OCI-M1 (cell line): ENCODE results near the gene ADNP2.
A peak's percentile ranks its signal among the peaks of the same experiment; 100 is the strongest.

Experiments
- DNase-seq: peaks from one replicate; lab custom pipeline; 2025; lab: John Stamatoyannopoulos, UW

The ADNP2 gene, protein sequence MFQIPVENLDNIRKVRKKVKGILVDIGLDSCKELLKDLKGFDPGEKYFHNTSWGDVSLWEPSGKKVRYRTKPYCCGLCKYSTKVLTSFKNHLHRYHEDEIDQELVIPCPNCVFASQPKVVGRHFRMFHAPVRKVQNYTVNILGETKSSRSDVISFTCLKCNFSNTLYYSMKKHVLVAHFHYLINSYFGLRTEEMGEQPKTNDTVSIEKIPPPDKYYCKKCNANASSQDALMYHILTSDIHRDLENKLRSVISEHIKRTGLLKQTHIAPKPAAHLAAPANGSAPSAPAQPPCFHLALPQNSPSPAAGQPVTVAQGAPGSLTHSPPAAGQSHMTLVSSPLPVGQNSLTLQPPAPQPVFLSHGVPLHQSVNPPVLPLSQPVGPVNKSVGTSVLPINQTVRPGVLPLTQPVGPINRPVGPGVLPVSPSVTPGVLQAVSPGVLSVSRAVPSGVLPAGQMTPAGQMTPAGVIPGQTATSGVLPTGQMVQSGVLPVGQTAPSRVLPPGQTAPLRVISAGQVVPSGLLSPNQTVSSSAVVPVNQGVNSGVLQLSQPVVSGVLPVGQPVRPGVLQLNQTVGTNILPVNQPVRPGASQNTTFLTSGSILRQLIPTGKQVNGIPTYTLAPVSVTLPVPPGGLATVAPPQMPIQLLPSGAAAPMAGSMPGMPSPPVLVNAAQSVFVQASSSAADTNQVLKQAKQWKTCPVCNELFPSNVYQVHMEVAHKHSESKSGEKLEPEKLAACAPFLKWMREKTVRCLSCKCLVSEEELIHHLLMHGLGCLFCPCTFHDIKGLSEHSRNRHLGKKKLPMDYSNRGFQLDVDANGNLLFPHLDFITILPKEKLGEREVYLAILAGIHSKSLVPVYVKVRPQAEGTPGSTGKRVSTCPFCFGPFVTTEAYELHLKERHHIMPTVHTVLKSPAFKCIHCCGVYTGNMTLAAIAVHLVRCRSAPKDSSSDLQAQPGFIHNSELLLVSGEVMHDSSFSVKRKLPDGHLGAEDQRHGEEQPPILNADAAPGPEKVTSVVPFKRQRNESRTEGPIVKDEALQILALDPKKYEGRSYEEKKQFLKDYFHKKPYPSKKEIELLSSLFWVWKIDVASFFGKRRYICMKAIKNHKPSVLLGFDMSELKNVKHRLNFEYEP

GRCh38 chr18:80108739-80109675 lies at the start of gene ADNP2:
Gene ADNP2, plus strand, starts transcription at chr18:80109262. Its CDS starts 8,281 bp downstream, at chr18:80117543.
- DNase-seq: peak; percentile 98

DNA sequence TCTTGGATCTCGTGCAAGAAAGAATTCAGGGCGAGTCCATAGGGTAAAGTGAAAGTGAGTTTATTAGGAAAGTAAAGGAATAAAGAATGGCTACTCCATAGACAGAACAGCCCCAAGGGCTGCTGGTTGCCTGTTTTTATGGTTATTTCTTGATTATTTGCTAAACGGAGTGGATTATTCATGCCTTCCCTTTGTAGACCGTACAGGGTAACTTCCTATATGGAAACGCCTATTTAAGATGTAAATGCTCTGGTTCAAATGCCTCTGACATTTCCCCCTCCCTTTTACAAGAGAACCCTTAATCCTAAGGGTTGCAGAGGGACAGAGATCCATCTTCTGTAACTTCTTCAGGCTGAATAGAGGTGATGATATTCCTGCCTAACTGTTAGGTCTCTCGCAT lies 49.1 kb upstream of the ADNP2 start:
- DNase-seq: no peak

- no peak for DNase-seq
Measured at GRCh38 chr18:80065705-80066104, 43.4 kb upstream of the ADNP2 start.

DNA sequence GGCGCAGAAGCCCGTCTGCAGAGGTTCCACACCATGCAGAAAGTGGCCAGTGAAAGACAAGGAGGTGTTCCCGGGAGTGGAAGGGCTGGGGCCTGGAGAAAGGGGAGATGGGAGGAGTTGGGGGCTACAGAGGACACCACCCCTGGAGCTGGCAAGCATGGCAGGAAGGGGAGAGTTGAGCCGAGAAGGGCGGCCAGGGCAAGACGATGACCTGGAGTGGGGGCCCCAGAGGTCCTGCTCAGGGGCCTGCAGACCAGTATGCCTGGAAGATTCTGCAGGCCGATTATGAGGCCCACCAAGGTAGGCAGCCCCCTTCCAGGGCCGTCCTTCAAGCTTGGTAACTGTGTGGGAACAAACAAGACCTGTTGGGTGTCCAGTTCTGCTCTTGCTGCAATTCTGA lies 41.7 kb upstream of the ADNP2 start:
- no peak for DNase-seq

GRCh38 chr18:80067897-80068296 lies 41.2 kb upstream of the ADNP2 start:
- no peak for DNase-seq

DNA sequence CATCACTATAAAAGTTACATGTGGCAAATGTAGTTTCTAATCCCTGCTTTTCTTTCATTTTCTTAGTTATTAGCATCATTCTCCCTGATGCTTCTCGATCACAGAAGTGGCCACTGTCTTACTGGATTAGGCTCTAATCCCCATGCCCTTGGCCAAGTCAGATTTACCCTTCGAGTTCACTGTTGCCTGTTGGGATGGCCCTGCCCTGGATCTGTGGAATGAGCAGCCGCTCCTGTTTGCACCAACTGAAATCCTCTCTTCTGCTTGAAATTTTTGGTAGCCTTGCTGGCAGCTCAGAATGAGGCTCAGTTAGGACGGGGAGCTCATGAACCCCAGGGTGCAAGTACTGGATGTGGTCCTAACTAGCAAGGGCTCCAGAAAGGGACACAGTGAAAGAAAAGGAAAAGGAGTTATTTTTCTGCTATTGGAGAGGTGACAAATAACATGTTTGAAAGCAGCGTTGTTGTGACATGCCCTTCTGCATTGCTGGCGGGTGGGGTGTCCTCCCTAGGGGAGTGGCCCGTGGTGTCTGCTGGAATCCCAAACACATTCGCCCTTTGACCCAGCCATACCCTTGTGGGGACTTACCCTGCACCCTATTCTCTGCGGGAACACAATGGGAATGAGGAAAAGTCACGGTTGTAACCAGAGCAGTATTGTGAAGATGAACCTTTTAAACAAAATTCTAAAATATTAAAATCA lies 40.3 kb upstream of the ADNP2 start:
- no peak for DNase-seq

DNA sequence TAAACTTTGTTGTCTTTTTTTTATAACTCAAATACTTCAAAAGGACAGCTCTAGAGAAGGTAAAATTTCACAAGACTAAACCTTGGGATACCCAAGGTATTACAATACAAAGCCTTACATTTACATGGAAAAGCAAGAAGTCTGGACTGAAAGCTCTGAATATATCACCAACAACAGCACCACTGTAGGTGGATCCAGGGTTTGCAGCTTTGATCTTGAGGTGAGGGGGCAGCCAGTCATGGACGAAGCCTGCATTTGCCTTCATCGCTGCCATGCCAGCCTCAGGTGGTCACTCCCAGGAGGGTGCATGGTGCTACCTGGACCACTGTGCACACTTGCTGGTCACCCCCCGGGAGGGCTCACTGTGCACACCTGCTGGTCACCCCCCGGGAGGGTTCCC lies 38.2 kb upstream of the ADNP2 start:
- DNase-seq: no peak

DNA sequence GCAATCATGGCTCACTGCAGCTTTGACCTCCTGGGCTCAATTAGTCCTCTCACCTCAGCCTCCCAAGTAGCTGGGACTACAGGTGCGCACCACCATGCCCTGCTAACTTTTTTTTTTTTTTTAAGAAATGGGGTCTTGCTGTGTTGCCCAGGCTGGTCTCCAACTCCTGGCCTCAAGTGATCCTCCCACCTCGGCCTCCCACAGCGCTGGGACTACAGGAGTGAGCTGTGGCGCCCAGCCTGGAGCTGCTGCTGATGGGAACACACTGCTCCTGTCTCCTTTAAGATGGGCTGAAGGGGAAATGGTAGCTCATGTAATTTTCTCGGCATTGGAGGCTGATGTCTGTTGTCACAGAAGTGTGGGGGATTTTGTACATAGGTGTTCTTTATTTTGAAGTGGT lies 34.9 kb upstream of the ADNP2 start:
- no peak for DNase-seq

GRCh38 chr18:80074697-80075096 lies 34.4 kb upstream of the ADNP2 start:
- DNase-seq: no peak

DNA sequence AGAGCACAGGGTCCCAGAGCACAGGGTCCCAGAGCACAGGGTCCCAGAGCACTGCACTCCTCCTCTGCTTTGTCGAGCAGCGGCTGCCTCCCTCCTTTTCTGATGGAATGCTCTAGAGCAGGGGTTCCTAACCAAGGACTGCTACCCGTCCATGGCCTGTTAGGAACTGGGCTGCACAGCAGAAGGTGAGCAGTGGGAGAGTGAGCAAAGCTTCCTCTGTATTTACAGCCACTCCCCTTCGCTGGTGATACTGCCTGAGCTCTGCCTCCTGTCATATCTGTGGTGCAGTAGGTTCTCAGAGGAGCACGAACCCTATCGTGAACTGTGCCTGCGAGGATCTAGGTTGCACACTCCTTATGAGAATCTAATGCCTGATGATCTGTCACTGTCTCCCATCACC lies 33.1 kb upstream of the ADNP2 start:
- no peak for DNase-seq

DNA sequence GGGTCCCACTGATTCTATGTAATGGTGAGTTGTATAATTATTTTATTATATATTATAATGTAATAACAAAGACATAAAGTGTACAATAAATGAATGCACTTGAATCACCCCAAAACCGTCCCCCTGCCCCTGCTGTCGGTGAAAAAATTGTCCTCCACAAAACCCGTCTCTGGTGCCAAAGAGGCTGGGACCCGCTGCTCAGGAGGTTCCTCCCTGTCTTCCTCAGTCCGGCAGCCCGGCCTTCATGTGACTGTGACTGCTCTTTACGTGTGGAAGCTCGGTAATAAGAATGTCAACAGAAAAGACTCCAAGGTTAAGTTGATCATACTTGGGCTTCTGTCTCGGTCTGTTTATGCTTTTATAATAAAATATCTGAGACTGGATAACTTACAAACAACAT lies 32.7 kb upstream of the ADNP2 start:
- no peak for DNase-seq

DNA sequence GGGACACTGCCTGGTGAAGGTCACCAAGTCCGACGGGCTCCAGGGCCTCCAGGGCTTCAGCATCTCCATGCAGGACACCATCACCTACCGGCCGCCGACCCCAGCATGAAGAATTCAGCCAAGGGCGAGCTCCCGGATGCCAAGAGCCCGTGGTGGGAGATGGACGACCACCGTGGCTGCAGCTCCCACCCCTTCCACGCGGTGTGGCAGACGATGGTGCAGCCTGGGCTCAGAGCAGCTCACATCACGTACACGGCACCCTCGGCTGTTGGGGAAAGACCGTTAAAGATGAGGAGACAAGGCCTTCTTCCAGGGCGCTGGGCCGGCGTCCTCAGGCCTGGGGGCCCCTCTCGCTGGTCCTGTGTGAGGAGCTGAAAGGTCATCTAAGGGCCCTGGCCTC lies 31.2 kb upstream of the ADNP2 start:
- no peak for DNase-seq

GRCh38 chr18:80086281-80086680 lies 22.8 kb upstream of the ADNP2 start:
- no peak for DNase-seq

DNA sequence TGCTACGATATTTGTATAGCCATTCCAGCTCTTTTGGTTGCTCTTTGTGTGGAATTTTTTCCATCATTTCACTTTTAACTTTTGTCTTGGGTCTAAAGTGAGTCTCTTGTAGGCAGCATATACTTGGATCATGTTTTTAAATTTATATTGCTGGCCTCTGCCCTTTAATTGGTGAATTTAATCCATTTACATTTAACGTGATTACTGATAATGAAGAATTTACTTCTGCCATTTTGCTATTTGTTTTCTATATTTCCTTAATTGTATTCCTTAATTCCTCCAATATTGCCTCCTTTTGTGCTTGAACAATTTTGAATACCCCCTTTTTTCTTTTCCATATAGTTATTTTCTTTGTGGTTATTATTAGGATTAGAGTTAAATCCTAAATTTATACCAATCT lies 21.0 kb upstream of the ADNP2 start:
- DNase-seq: no peak

- DNase-seq: peak; percentile 21
Measured at GRCh38 chr18:80088823-80089222, 20.2 kb upstream of the ADNP2 start.

GRCh38 chr18:80095414-80095813 lies 13.6 kb upstream of the ADNP2 start:
- DNase-seq: no peak

DNA sequence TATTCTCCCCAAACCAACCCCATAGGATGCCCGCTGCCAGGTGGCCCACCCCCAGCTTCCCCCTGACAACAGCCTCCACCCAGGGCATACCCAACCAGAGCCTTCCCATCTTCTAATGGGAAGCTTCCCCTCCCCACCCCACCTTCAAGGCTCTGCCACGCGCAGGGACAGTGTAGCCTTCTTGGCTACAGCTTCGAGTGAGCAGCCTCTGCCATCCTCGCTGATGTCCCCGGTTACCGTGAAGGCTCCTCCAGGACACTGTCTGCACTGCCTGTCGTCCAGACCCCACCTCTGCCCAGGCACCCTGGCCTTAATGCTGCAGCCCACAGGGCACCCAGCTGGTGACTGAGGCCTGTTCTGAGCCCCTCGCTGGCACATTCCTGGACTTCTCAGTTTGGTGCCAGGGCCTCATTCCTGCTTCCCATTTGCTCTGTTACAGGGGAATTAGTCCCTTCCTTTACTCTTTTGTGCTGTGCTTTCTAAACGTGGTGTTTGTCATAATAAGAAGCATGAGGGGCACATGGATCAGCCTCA lies 13.0 kb upstream of the ADNP2 start:
- DNase-seq: no peak

- no peak for DNase-seq
Measured at GRCh38 chr18:80097201-80097600, 11.9 kb upstream of the ADNP2 start.

GRCh38 chr18:80103231-80103630 lies 5.8 kb upstream of the ADNP2 start:
- DNase-seq: no peak

DNA sequence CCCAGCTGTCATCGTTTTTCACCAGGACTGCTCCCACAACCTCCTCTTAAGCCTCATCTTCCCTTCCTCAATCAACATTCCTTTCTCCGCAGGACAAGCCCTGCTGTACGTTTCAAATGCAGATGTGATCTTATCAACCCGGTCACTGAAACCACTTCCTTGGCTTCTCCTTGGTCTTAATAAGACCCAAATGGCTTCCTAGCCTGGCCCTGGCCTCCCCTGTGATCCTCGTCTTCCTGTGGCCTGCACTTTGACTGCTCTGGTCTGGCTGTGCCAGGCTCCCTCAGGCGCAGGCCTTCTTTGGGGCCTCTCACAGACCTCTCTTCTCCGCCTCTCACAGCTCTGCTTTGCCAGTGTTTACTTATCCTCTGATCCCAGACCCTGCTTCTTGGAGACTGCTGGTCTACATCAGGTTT lies 4.7 kb upstream of the ADNP2 start:
- peak; percentile 9 for DNase-seq
